Peyer's patch (tissue), 4 donors: Measurements from ENCODE around the gene MACROH2A2. TPM values are rescaled to one million over a fixed set of nuclear protein-coding genes. Genes with fewer than 3 reads are reported as not detected.

ENCODE experiments used
- DNase-seq, 3 donors: peaks; one replicate each; pipeline ENCODE4 v3.0.0-alpha.2; 2017 to 2019
- H3K27ac ChIP-seq, 4 donors: fragments of 200-600 bp; sonication (generic); one replicate each; pipeline ENCODE4 v1.5.1; 2016 to 2019
- H3K27me3 ChIP-seq, 2 donors: fragments of 200-600 bp; sonication (generic); one replicate each; pipeline ENCODE4 v1.5.1; 2019
- H3K36me3 ChIP-seq, 3 donors: fragments of 200-600 bp; sonication (generic); one replicate each; pipeline ENCODE4 v1.5.1; 2016 to 2019
- H3K4me1 ChIP-seq, 4 donors: fragments of 200-600 bp; sonication (generic); one replicate each; pipeline ENCODE4 v1.5.1; 2016 to 2019
- H3K4me3 ChIP-seq, 4 donors: fragments of 200-600 bp; sonication (generic); 1 replicate in 3 of 4; 2 replicates in 1 of 4; pipeline ENCODE4 v1.5.1; 2016 to 2019; ENCODE audit warnings: mild to moderate bottlenecking in 1 of 4
- H3K9me3 ChIP-seq, 4 donors: fragments of 200-600 bp; sonication (generic); one replicate each; pipeline ENCODE4 v1.5.1; 2016 to 2019; ENCODE audit warnings: mild to moderate bottlenecking in 1 of 4
- CTCF ChIP-seq, 6 experiments: fragments of 450-650 bp in 4 of 6; fragments of 200-600 bp in 2 of 6; sonication (generic) in 1 of 6; IDR thresholded peaks; one replicate each; pipeline ENCODE4 v1.5.1; 2017 to 2019; ENCODE audit warnings: antibody characterized with exemption in 6 of 6, mild to moderate bottlenecking in 3 of 6, moderate library complexity in 1 of 6
- POLR2A ChIP-seq, 2 donors: fragments of 450-650 bp; IDR thresholded peaks; one replicate each; pipeline ENCODE4 v1.5.1; 2017; ENCODE audit warnings: antibody characterized with exemption in 2 of 2, mild to moderate bottlenecking in 2 of 2, moderate library complexity in 2 of 2
- total RNA-seq, 4 donors: library from RNA; depleted of rRNA; stranded (reverse); fragments of >200 nt; gene quantifications; one replicate each; pipeline ENCODE4 v1.1.0, GENCODE V29; 2016

Gene MACROH2A2
- total RNA-seq, 4 donors from 2014 or later, result 10.4 to 18.2 (median 13.6) TPM

- TF ChIP-seq POLR2A (IDR thresholded peaks at IDR 0.05) (no peak), CTCF (IDR thresholded peaks at IDR 0.05) (peak in 1 of 6 experiments; percentile 4)
- Histone ChIP-seq H3K36me3 (no peaks in the 10 kb centered on the region), H3K27ac (no peak overlapping the region), H3K9me3 (no peaks in the 10 kb centered on the region), H3K27me3 (no peaks in the 10 kb centered on the region), H3K4me1 (no peaks in the 10 kb centered on the region), H3K4me3 (no peak overlapping the region)
- DNase-seq, result no peak
Observed at GRCh38 chr10:70084189-70084588, 31.5 kb downstream of the MACROH2A2 start.

- TF ChIP-seq CTCF (IDR thresholded peaks at IDR 0.05) (no peak), POLR2A (IDR thresholded peaks at IDR 0.05) (no peak)
- DNase-seq, result no peak
- no peaks in the 10 kb centered on the region for H3K27me3 ChIP-seq
- no peaks in the 10 kb centered on the region for H3K4me1 ChIP-seq
- no peak overlapping the region for H3K4me3 ChIP-seq
- H3K9me3 ChIP-seq, result no peaks in the 10 kb centered on the region
- H3K27ac ChIP-seq, result no peak overlapping the region
- no peaks in the 10 kb centered on the region for H3K36me3 ChIP-seq
Observed at GRCh38 chr10:70085975-70086613, 33.4 kb downstream of the MACROH2A2 start.

- TF ChIP-seq CTCF (IDR thresholded peaks at IDR 0.05) (no peak), POLR2A (IDR thresholded peaks at IDR 0.05) (no peak)
Observed at GRCh38 chr10:70087616-70088307, 35.1 kb downstream of the MACROH2A2 start.

GRCh38 chr10:70088308-70088698 lies 35.7 kb downstream of the MACROH2A2 start:
- peaks cover 0 to 9% (median 0%) of the 10 kb centered on the region in 3 donors for H3K36me3 ChIP-seq
- DNase-seq, result no peak
- TF ChIP-seq CTCF (IDR thresholded peaks at IDR 0.05), result no peak
- no peak for TF ChIP-seq POLR2A (IDR thresholded peaks at IDR 0.05)
- no peaks in the 10 kb centered on the region for H3K9me3 ChIP-seq
- no peaks in the 10 kb centered on the region for H3K4me1 ChIP-seq
- H3K27me3 ChIP-seq, result no peaks in the 10 kb centered on the region
- no peak overlapping the region for H3K4me3 ChIP-seq
- no peak overlapping the region for H3K27ac ChIP-seq

More at GRCh38 chr10:70087616-70088307, 35.1 kb downstream of the MACROH2A2 start:
- Histone ChIP-seq H3K4me1 (no peaks in the 10 kb centered on the region), H3K36me3 (peaks cover 0 to 5% (median 0%) of the 10 kb centered on the region in 3 donors), H3K27me3 (no peaks in the 10 kb centered on the region), H3K27ac (no peak overlapping the region), H3K9me3 (no peaks in the 10 kb centered on the region), H3K4me3 (no peak overlapping the region)
- DNase-seq, result no peak

- Histone ChIP-seq H3K27ac (no peak overlapping the region), H3K4me3 (no peak overlapping the region)
Observed at GRCh38 chr10:70090013-70090412, 37.4 kb downstream of the MACROH2A2 start.

More at GRCh38 chr10:70090013-70090412, 37.4 kb downstream of the MACROH2A2 start:
- peak in 1 of 3 donors; percentile 11 for DNase-seq
- H3K4me1 ChIP-seq, result no peaks in the 10 kb centered on the region
- TF ChIP-seq CTCF (IDR thresholded peaks at IDR 0.05) (no peak), POLR2A (IDR thresholded peaks at IDR 0.05) (no peak)
- peaks cover 0 to 18% (median 0%) of the 10 kb centered on the region in 3 donors for H3K36me3 ChIP-seq
- H3K9me3 ChIP-seq, result no peaks in the 10 kb centered on the region
- H3K27me3 ChIP-seq, result no peaks in the 10 kb centered on the region
